DMS79 (cell line): ENCODE measurements around the gene RTN4RL1.

Source experiments
- DNase-seq: peaks from one replicate; lab custom pipeline; 2025; lab: John Stamatoyannopoulos, UW

The RTN4RL1 gene, protein sequence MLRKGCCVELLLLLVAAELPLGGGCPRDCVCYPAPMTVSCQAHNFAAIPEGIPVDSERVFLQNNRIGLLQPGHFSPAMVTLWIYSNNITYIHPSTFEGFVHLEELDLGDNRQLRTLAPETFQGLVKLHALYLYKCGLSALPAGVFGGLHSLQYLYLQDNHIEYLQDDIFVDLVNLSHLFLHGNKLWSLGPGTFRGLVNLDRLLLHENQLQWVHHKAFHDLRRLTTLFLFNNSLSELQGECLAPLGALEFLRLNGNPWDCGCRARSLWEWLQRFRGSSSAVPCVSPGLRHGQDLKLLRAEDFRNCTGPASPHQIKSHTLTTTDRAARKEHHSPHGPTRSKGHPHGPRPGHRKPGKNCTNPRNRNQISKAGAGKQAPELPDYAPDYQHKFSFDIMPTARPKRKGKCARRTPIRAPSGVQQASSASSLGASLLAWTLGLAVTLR

DNA sequence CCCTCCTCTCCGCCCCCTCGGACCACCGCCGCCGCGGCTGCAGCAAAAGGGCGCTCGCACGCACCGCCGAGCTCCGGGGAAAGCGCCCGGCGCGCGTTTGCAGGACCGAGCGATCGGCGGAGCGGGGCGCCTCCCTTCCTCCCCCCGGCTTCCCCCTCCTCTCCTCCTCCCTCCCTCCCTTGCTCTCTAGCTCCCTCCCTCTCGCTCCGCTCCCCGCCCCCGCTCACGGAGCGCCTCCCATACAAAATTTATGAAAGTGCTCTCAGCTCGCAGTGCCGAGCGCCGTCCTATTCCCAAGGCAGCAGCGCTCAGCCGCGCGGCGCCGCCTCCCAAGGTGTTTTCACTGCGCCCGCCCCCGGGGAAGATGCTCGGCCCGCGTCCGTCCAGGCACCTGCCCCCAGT lies at the start of gene RTN4RL1:
Gene RTN4RL1, minus strand, starts transcription at position 115 of the 402 bp plus-strand sequence. CDS start 469 bp downstream, outside the sequence.
- peak; percentile 50 for DNase-seq

DNA sequence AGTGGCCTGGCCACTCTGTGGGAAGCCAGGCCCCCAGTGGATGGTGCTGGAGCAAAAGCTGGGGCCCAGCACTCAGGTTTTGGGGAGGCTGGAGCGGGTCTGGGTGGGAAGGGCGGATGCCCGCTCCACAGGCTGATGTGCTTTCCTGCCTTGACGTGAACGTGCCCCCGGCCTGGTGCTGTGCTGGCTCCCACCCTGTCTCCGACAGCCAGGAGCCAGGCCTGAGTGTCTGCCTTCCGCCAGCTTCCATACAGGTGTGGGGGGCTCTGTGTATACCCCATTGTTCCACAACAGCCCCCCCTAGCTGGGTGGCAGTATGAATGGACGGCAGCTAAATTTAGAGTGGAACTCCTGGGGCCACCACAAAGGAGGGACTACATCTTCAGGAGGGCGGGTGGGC lies 49.8 kb upstream of the RTN4RL1 start:
- DNase-seq: no peak

DNA sequence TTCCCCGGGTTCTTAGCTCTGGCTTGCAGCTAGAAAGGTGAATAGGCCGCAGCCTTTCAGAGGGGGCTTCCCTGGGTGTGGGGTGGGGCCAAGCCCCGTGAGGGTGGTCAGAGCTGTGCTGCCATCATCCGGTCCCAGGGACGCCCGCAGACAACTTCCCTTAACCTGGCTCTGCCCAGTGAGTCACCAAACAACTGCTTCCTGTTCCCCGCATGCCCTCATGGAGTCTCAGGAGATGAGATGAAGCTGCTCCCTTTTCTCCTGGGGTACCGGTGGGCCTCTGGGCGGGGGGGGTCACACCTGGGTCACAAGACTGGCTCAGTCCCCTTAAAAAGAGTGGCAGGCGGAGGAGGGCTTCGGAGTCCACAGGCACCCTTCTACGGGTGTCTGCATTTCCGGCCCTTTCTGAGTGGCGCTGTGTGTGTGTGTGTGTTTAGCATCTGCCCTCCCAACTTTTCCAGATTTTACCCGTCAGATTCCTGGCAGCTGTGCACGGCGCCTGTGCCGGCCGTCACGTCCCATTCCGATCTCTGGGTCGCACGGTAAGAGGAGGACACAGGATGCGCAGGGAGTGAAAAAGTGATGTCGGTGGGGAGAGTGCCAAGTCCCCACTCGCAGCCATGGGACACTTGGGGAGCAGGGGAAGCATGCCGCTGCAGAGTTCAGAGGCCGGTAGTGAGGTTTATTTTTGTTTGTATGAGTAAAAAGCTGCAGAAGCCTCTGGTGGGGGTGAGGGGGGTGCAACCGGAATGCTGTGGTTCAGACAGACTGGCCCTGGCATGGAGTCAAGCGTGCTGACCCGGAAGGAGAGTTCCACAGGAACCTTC lies 46.5 kb upstream of the RTN4RL1 start:
- DNase-seq: no peak

- DNase-seq: no peak
Observed at GRCh38 chr17:2071024-2071385, 45.9 kb upstream of the RTN4RL1 start.

GRCh38 chr17:2070241-2071023 lies 45.3 kb upstream of the RTN4RL1 start:
- no peak for DNase-seq

GRCh38 chr17:2068519-2069051 lies 43.5 kb upstream of the RTN4RL1 start:
- no peak for DNase-seq

DNA sequence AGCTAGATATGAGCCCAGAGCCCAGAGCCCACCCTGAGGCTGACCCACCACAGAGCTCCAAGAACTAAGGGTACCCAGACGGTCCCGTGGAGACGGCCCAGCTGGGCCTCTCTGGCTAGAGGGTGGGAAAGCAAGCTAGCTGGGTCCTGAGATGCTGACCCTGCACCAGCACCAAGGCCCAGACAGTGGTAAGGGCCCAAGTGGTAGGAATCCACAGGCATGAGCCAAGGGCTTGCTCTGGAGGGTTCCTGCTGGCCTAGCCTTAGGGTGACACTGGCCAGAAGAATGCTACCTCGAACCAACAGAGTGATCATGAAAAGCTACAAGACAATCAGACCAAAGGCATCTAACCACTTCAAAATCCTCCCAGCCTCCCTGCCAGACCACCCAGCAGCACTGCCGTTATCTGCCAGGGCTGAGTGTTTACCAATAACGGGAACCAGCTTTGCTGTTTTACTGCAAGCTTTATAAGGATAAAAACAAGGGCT lies 42.9 kb upstream of the RTN4RL1 start:
- DNase-seq: no peak

DNA sequence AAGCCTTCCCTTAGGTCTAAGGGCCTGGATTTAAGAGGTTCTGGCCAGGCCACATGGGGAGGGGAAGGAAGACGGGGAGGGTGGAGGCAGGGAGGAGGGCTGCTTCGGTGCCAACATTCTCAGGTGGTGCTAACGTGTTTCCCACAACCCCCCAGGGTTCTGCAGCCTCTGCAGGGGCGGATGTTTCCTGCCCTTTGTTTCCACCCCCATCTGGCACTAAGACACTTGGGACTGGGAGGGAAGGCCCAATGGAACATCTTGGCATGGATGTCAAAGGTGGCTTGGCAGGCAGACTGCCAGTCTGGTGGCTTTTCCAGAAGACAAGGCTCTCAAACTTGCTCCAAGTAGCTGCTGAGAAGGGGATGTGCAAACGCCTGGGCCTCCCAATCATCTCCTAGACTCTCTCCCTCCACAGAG lies 42.5 kb upstream of the RTN4RL1 start:
- DNase-seq: no peak

DNA sequence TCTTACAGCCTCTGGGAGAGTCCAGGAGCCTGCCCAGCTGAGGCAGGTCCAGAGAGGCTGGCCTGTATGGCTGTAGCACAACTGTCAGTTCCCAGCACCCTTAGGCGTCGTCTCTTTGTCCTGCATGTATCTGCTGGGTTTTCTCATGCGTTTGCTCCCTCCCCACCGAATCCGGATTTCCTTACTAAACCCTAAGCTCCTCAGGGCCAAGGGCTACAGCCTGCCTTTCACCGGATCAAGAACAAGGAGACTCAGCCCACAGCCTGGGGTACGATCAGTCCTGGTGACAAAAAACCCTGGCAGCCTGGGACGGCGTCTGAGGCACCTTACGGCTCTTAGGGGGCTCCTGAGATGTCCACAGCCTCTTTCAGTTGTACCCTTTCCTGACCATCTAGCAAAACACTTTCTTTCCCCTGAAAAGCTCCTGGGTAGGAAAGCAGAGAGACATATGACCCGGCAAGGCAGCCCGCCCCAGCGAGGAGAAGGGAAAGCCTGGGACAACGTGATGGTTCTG lies 42.0 kb upstream of the RTN4RL1 start:
- DNase-seq: no peak

DNA sequence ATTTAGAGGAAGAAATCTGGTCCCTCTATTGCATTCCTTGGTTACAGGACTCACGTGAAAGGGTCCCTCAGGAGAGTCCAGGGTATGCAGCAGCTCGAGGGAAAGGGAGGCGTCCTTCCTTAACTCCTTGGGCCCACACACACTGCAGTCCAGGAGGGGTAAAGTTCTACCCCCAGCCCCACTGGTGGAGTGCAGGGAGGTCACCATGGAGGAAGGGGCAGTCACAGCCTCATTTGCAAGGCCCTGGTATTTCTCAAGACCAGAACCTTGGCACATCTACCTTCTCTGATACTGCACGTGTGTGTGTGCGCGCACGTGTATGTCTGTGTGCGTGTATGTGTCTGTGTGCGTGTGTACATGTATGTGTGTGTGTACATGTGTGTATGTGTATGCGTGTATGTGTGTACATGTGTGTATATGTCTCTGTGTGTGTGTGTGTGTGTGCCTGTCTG lies 40.8 kb upstream of the RTN4RL1 start:
- DNase-seq: no peak

DNA sequence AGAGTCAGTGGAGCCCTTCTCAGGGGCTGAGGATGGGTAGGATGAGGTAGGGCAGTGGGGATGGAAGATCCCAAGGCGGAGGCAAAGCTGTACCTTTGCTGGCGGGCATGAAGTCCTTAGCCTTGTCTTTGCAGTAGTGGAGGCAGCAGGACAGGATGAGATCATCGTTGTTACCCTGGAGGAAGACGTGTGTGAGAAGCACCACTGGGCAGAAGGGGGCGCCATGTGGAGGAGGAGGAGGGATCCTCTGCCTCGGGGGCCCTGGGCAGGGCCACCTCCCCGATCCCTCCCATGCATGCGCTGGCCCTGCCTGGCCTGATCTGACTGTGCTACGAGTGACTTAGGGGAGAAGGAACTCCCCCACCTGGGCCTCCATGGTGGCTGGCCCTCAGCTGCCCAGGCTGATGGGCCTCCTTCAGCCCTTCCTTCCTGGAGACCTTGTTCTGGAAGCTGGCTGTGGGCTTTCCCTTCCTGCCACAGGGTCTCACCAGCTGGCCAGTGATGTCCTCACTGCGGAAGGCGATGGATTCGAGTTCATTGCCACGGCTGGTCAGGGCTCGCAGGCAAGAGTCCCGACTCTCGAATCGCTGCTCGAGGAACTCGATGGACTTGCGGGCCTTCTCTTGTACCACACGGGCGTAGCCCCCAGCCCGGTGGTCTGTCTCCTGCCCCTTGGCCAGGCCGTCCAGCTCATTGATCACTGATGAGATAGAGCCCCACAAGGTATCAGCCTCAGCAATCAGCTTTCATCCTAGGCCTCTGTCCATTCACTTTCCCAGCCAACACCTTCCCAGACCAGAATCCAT lies 40.0 kb upstream of the RTN4RL1 start:
- no peak for DNase-seq

DNA sequence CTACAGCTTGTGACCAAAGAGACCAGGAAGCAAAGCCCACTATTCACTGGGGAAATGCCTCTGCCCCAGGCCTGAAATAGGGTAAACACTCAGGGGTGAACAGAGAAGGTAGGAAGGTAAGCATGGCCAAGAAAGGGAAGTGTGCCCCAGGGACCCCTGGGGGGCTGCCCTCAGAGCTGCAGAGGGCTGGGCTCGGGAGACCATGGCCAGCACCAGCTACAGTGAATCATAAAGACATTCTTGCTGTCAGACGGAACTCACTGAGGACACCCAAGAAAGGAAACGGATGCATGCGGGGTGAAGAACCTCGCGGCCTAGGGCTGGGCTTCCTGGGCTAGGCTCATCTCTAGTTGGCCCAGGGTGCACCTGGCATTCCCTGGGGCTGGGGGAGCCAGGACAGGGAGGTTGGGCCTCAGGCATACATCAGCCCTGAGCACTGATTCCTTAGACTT lies 39.4 kb upstream of the RTN4RL1 start:
- DNase-seq: no peak

DNA sequence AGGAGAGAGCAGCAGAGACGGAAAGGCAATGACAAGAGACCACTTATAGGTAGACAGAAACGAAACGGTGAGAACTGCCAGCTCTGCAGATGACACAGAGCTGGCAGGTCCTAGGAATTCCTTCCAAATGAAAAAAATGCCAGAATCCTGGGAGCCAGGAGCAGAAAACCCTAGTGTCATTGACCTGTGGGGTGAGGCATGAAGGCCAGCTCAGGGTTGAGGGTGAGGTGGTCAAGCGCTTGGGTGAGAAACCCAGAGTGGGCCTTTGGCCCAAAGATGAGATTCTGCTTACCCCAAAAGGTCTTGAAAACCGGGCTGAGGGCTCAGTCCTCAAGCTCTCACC lies 39.0 kb upstream of the RTN4RL1 start:
- no peak for DNase-seq

DNA sequence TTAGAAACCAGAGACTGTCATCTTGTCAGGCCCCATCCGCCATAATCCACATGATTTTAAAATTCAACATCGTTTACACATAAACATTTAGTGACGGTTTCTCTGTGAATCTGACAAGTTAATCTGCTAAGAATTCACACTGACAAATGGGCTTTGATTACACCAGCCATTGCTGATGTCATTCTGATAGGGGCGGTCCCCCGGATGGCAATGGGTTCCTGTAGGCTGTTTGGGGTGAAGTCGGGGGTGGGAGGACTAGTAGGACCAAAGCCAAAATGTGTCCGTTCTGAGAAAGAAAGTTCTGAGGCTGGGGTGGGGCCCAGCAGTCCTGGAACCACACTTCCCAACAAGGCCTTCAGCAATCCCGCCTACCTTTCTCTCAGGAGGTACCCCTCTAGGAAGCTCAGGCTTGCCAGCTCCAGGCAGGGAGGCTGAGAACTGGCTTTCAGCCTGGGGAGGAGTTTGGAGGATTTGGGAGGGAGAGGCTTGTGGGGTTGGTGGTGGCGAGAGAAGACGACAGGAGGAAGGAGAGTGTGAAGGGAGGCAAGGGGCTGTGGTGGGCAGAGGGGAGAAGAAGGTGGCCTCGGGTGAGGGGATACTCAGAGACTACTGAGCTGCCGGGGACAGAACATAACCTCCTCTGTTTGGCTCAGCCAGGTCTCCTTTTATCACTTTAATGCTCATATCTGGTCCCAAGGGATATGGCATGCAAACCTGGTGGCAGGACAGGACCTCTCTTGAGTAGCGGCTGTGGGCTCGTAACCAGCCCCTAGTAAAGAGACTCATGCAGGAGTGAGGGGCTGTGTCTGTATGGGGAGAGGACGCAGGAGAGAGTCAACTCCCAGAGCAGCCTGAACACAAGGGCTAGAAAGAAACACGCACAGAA lies 38.4 kb upstream of the RTN4RL1 start:
- DNase-seq: no peak

- DNase-seq: no peak
Observed at GRCh38 chr17:2062571-2063183, 37.5 kb upstream of the RTN4RL1 start.

GRCh38 chr17:2061441-2061958 lies 36.4 kb upstream of the RTN4RL1 start:
- DNase-seq: no peak

- DNase-seq: no peak
Observed at GRCh38 chr17:2060681-2061440, 35.7 kb upstream of the RTN4RL1 start.

- DNase-seq: no peak
Observed at GRCh38 chr17:2060385-2060658, 35.2 kb upstream of the RTN4RL1 start.
